ENCODE results near the gene TFPI.

Gene TFPI

DNA sequence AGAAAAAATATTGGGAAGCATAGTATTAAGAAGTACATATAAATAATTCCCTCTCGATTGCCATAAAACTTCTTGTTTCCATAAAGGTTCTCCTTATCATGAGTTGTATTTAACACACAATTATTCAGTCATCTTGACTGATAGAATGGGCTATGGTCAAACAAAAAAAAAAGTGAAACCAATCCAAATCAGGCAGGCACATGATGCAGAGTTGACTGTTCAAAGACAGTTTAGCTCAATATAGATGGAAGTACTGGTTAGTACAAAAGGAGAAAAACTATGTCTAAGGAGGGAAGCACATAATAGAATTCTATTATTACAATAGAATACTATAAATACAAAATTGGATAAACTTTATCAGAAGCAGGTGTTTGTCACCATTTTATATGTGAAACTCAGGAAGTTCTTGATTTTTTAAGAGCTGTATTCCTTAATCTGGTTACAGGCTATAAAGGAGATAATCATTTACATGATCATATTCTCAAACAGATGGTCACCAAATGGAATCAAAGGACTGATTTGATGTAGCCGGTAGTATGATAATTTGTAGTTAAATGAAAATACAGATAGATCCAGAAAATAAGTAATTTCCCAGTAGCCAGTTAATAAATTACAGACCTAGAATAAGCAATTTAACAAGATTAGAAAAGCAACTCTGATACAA lies 88.0 kb downstream of the TFPI start:
- no peak for DNase-seq (ENCODE audit: low read depth in 2 of 2)

DNA sequence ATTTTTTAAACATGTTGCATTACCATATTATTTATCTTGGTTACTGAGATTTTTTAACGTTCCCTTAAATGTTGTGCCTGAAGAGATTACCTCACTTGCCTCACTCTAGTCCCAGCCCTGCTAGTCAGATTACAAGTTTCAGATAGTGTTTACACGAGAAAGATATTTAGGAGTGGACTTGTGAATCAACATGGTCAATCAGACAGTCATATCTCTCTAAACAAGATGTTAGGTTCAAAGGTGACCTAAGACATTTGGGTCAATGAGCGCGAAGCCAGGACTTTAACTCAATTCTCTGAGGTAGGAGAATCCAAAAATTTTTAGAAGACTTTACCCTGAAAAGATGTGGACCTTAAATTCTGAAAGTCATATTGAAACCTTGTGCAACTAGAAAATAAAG lies 91.4 kb downstream of the TFPI start:
- DNase-seq (ENCODE audit: low read depth in 2 of 2), result no peak

DNA sequence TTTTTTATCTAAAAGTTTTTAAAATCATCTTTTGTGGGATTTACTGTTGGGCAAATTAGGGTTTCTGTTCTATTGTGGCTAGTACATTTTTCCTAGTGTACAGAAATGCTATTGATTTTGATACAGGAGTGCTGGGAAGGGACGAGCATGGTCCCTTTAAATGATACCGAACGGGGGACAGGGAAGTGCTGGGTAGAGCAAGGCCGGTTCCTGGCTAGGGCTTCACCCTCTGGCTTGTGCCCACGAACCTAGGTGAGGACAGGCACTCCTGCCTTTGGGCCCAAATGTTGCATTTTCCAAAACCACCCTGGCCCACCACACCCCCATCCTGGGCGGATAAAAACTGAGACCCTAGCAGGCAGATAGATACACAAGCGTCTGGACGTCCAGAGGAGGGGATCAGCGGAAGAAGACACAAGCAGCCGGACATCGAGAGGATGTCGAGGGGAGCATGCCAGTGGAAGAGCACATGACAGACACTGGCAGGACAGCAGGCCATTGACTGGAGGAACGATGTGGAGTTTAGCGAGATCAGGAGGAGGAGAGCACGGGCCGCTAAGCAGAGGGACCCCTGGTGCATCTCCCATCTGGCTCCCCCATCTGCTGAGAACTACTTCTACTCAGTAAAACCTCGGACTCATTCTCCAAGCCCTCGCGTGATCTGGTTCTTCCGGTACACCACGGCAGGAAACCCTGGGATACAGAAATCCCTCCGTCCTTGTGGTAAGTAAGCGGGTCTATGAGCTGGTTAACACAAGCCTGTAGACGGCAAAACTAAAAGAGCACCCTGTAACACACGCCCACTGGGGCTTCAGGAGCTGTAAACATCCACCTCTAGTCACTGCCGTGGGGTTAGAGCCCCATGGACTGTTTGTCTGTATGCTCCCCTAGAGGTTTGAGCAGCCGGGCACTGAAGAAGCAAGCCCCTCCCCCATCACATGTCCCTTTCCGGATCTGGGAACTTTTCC lies 92.7 kb downstream of the TFPI start:
- no peak for DNase-seq (ENCODE audit: low read depth in 2 of 2)

DNA sequence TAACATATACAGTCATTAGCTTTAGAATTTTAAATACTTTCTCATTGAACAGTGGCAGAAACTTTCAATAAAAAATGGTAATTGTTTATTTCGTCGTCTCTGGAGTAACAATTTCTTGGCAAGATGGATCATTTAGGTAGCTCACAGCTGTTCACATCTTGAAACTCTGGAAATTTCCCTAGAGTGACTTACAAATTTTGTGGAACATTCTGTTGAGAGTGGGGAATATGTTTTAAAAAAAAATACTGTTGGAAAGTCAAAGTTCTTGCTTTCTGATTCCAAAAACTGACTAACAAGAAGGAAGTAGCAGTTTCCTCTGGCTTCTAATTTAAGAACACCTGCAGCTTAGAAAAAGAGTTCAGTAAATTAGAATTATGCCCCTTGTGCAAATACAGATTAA lies 95.0 kb downstream of the TFPI start:
- no peak for DNase-seq (ENCODE audit: low read depth in 2 of 2)

DNA sequence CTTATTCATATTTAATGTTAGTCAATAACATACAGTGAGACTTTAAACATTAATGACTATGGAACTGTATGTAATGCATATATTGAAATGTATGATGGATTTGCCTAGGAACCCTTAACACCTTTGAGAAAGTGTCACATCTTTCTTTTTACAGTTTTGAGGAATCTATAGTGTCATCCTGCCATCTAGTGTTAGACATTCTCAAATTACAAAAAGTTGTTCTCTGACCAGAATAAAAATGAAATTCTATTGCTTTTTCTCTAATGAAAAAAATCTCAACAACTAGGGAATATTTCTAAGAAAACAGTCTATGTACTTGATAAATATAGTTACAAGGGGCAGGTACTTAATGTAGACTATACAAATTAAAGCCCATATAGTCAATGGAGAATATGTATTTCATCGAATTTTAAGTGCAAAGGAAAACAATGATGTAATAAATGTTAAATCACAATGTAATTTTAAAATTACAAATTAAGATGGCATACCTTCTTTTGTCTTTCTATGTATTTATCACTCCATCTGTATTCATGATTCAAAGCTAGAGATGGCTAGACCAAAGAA lies 101.1 kb downstream of the TFPI start:
- no peak for DNase-seq (ENCODE audit: low read depth in 2 of 2)

DNA sequence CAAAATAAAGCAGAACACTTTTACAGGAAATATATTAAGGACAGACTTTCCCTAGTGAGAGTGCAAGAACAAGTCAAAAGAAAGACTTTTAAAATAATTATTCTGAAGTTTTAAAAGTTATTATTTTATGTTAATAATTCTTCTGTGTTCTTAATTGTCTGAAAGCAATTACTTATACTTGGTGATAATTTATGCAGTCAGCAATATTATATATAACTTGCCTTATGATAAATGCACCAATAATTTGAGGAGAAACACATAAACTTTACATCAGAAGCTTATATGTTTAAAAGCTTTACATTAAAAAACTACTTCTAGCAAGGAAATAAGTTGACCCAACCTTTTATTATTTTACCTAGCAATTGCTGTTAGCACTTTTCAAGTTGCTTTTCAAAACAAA lies 102.7 kb downstream of the TFPI start:
- no peak for DNase-seq (ENCODE audit: low read depth in 2 of 2)

DNA sequence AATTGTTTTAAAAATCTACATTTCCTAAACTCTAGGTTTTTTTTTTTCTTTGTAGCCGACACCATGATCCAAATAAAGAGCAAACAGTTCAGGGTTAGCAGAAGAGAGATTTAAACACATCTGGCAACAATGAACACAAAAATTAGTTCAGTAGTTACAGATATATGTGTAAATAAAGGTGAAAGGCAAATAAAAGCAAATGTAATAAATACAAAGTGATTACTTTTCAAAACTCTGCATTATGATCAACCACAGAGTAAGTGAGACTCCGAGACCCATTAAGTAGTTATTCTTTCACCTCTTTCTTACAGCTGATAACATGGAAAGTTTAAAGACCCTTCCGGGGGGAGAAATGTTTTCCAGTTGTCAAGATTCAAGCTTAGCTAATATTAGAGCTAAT lies 106.9 kb downstream of the TFPI start:
- DNase-seq (ENCODE audit: low read depth in 2 of 2), result no peak

DNA sequence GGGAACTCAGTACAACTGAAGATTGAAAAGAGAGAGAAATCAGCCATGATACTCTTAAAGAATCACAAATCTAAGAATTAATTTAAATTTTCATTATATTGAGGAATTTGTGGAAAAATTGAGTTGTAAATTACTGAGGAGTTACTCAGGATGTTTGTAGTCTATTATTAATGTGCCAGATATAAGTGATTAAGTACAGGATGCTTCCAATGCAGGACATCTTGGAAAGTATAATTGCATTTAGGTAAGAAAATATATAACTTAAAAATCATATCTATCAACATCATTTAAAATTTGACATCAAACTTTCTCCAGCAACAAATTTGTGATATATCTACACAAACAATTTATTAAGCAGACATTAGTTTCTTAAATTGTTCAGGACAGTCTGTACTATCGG lies 107.5 kb downstream of the TFPI start:
- DNase-seq (ENCODE audit: low read depth in 2 of 2), result no peak

DNA sequence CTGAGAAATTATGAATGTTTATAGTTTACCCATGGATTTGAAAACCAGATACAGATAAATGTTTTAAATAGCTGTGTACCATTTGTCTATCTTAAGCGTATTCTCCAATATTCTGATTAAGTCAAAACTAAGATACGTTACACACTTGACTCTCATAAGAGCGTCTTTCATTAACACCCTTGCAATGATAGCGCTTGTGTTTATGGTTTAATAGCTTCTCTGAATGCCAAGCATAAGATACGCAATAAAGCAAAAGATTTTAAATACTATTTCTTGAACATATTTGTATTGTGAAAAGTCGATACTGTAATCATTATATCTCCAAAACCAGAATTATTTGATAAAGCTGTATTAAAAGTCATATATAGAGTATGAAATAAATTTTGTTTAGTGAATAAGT lies 109.2 kb downstream of the TFPI start:
- no peak for DNase-seq (ENCODE audit: low read depth in 2 of 2)

DNA sequence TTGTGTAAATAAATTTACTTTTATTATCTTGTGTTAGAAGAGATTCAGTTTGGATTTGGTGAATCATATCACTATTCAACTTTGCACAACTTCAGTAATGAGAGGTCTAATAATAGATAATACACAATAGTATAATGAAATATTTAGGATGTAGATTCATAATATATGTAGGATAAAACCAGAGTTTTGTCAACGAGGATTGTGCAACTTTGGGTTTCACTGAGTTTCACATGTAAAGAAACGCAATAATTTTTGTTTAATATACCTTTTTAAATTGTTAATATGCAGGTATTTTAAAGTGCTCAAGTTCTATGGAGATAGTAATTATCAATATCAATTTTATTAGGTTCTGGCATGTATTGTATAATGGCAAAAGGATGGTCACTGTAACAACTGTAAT lies 111.5 kb downstream of the TFPI start:
- no peak for DNase-seq (ENCODE audit: low read depth in 2 of 2)

DNA sequence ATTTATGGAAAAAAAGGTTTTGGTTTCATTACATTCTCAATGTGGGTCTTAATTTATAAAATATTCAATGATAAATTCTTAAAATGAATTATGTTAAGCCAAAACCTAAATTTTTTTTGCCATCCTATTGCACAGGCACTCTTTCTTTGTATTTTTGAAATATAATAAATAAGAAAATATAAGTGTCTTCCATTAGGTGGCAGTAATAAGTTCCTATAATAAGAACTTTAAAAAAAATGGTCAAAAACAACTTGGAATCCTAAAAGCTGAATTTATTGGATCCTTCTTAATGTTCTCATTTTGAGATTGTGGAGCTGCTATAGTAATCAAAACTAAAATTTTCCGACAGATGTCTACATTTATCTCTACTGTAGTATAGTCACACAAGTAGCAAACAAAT lies 111.9 kb downstream of the TFPI start:
- no peak for DNase-seq (ENCODE audit: low read depth in 2 of 2)

DNA sequence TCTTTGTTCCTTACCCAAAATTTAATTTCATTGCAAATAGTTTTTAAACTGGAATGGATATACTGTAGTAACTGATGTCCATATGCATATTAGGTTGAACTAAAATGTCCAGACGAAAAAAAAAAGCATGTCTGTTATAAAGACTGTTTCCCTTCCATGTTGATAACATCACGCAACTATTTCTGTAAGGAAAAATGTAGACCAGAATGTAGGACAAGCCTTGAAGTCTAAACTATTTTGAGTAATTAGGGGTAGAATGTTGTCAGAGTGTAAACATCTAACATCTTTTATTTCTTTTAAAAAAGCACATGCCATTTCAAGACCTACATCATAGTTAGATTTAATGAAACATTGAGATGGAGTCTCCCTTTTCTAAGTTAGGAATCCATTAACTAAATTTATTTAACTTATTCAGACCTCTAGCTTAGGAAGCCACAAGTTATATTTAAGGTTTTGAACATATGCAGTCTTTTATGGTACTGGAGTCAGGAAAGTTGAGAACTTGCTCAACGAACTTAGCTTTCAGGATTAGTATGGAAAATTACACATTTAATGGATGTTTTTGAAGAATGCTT lies 114.0 kb downstream of the TFPI start:
- DNase-seq (ENCODE audit: low read depth in 2 of 2), result no peak

DNA sequence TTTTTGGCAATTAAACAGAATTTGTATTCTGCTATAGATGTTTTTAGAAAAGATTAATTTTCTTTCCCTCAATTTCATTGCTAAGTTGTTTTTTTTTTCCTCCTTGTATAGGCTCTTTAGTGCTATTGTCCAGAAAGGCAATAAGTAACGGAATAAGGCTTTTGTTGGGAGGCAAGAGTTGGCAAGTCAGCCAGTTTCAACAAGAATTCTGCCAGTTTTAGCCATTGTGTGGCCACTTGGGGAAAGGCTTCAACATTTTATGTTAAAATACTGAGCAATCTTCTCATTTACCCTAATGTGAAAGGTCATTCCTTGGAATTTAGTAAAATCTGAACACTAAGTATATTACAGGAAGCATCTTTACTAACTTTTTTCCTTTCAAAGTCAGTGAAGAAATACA lies 115.8 kb downstream of the TFPI start:
- no peak for DNase-seq (ENCODE audit: low read depth in 2 of 2)

DNA sequence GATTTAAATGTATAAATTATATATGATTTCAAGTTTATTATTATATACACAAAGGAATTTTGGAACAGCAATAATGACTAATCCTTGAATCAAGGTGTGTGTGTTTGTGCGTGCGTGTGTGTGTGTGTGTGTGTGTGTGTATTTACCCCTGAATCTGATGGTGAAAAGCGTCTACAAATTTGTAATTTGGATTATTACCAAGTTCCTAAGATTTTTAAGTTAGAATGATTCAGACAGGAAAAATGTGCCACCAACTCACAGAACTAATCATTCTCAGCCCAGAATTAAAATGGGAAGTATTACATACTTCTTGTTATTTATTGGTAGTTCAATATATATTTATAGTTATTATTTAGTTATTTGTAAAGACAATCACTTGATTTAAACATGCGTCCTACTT lies 118.5 kb downstream of the TFPI start:
- DNase-seq (ENCODE audit: low read depth in 2 of 2), result peak in 1 of 2 experiments; percentile 3

DNA sequence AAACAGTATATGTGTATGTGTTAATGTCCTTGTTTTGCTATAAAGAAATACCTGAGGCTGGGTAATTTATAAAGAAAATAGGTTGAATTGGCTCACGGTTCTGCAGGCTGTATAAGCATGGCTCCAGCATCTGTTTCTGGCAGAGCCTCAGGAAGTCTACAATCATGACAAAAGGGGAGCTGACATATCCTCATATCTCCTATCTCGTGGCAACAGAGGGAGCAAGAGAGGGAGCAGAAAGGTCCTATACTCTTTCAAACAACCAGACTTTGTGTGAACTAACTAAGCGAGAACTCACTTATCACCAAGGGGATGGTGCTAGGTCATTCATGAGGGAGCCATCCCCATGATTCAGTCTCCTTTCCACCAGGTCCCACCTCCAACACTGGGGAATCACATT lies 119.2 kb downstream of the TFPI start:
- DNase-seq (ENCODE audit: low read depth in 2 of 2), result no peak

DNA sequence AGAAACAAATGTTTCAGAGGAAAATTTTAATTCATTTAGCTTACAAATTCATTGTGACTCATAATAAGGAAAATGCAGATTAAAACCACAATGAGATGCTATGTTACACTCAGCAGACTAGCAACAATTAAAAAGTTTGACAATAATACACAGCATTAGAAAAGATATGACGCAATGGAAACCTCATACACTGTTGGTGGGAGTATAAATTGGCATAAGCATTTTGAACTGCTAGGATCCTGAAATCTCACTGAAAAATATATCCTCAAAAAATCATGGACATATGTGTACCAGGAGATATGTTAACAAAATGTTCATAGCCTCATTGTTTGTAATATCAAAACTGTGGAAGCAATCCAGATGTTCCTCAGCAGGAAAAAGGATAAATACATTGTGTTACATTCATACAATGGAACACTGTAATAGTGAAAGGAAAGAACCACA lies 119.9 kb downstream of the TFPI start:
- DNase-seq (ENCODE audit: low read depth in 2 of 2), result peak; percentile 73 to 74

DNA sequence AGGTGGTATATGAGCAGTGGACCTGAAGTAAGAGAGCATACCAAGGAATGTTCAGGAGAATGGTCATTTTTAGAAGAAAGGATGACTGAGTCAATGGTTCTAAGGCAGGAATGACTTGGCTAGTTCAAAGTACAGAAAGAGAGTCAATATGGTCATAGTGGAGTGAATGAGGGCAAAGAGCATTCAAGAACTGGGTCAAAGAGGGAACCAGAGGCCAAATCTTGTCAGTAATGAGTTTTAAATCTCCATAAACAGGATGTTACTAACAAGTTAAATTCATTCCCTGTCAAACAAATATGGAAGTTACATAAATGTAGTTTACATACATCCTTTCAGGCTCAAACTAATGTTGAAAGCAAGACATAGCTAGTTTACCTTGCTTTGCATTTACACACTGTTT lies 122.3 kb downstream of the TFPI start:
- no peak for DNase-seq (ENCODE audit: low read depth in 2 of 2)

DNA sequence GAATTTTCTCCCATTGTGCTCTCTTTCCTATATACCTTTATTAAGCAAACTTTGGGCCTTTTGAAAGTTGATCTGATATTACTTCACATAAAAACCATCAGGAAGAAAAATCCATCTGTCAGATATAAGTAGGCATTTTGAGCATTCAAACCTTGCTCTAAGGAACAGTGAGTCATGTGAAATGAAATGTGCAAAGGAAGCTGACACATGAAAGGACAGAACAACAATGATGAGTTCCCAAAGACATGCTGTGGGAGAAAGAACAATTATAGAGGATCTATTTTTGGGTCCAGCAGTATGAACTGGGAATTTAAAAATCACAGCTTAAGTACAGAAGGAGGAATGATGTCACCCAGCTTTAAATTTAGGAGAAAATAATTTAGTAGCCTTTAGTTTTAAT lies 124.2 kb downstream of the TFPI start:
- DNase-seq (ENCODE audit: low read depth in 2 of 2), result peak; percentile 37 to 44

DNA sequence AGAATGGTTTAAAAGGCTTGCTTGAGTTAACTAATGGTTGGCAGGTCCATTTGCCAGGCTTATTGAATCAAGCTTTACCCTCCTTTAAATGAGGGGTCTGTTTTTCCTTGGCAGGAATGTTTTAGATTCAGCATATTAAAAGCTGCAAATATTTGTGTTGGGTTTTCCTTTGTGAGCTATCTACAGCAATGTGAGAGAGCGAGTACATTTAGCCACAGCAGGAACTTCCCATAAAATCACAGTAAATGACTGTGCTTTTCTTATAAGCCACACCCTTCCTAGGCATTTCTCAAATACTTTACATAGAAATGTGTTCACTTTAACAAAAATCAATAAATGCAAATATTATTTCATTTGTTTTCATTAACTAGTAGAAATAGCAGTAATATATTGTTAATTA lies 130.1 kb downstream of the TFPI start:
- no peak for DNase-seq (ENCODE audit: low read depth in 2 of 2)

DNA sequence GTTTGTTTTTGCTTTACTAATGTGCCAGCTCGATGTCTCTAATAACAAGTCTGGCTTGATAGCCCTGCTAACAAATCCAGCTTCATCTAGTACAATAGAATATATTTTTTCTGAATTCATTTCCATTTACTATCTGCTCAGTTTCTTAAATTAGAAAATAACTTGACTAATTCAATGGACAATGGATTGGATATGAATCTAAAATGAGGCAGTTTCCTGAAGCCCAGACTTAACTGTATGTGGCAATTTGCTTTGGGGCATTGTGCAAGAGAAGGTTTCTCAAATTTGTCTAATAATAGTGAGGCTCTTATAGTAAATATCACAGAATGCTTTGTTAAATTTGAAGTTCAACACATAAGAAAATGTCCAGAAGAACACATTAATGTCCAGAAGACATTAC lies 132.0 kb downstream of the TFPI start:
- no peak for DNase-seq (ENCODE audit: low read depth in 2 of 2)

DNA sequence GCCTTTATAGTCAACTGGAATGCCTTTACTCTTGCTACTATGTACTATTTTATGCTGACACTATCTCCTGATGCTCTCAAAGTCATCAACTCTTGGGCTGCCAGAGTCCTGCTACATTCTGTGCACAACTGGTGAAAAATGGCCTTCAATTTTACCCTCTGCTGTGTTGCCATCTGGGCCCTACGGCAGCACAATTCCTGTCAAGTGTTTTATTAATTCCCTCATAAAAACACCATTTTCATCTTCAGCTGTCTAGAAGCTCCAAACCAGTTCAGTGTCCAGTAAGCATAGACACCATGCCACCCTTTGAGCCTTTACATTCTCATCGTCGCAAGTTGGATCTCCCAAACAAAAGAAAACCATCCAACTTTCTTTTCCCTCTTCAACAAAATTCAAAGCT lies 132.7 kb downstream of the TFPI start:
- DNase-seq (ENCODE audit: low read depth in 2 of 2), result no peak

DNA sequence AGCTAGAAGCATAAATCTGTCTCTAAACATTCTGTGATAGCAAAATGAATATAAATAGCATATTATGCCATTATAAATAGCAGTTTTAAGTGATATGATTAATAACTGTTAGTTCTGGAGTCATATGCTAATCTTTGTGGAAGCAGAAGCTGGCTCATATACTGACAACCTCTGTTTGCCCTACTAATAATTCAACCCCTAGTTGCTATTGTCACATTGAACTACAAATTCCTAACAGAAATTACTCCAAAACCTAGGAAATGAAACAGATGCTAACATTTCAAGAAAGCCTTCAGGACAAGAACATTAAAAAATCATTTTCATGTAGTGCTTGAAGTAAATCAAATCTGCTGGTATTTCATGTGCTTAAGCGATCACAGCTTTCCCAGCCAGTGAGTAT lies 134.4 kb downstream of the TFPI start:
- DNase-seq (ENCODE audit: low read depth in 2 of 2), result no peak

DNA sequence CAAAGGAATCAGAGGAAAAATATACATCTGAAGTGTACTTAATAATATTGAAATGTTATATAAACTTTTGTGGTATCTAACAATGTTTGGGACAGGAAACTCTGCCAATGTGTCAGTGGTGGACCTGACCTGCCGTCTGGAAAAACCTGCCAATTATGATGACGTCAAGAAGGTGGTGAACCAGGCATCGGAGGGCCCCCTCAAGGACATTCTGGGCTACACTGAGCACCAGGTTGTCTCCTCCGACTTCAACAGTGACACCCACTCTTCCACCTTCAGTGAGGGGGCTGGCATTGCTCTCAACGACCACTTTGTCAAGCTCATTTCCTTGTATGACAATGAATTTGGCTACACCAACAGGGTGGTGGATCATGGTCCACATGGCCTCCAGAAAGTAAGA lies 138.8 kb downstream of the TFPI start:
- no peak for DNase-seq (ENCODE audit: low read depth in 2 of 2)
